NOMO-1 treated with dmso at 0.1 percent for 144 hours (cell line): Measurements from ENCODE around the gene ZNF799.
"Not testable (repeated sequence)": the region's sequence is repeated elsewhere in the genome, so short reads cannot be mapped to it uniquely, and the experiment has no call there.

ENCODE experiments used
- DNase-seq: peaks from one replicate; lab custom pipeline; 2025; ENCODE audit not compliant: unreplicated experiment; lab: John Stamatoyannopoulos, UW

Gene ZNF799

DNA sequence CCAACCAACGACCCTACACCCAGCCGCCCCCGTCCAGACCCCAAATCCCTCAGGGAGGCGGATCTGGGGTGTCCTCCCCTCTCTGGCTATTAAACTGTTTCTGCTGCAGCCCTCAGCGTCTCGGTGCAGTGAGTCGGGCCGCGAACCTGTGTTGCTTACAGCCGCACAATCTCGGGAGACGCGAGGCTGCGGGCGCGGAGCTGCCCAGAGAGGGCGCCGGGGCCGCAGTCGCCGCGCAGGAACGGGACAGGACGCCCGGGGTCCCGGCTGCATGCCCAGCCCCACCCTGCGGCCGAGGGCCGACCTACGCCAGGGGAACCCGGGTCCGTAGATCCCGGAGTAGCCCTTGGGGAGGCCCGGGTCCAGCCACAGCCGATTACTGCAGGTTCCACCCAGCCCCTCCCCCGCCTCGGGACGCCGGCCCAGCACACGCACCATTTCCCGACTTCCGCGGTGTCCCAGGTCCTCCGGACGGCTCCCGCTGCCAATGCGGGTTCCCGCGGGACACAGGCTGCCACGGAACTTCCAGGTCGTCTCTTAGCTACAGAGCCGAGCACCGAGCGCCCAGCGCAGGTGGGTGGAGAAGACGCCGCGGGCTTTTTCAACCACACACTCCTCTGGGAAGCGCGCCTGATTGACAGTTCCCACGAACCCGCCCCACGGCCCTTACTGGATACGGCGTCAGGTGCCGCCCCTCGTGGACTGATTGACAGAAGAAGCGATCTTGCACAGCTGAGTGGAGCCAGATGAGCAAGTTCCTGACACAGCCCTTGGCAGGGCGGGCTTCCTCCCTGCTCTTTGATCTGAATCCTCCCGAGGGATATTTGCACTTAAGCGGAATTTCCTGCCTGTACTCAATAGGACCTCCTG is at the start of gene ZNF799:
Gene ZNF799 (minus strand): TSS at position 639 of the 870 bp plus-strand sequence. CDS start 201 bp downstream, at position 438.
- peak; percentile 79 for DNase-seq

DNA sequence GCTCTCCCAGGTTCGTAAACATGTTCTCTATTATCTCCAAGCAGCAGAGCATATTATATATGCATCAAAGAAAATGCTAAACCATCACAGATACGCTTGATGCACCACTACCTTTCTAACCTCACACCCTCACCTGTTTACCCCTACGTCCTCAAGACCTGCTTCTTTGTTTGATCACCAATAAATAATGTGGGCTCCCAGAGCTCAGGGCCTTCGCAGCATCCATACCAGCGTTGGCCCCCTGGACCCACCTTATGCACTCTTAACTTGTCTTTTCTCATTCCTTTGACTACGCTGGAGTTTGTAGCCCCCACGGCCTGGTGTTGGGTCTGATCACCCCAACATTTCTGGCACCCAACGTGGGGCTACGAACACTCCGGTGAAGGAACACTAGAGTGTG is 49.8 kb upstream of the ZNF799 start:
- DNase-seq: no peak

DNA sequence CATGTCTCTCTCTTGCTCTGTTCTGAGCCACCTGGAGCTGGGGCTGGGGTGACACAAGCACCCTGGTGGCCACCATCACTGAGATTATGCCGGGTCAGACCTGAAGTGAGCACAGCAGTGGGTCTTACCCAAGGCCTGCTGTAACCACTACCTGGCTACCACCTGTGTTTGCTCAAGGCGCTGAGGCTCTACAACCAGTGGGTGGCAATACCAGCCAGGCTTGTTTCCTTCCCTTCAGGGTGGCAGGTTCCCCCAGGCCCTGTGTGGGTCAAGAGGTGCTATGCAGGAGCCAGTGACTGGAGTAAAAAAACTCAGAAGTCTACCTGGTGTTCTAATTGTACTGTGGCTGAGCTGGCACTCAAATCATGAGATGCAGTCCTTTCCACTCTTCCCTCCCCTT is 47.7 kb upstream of the ZNF799 start:
- no peak for DNase-seq

DNA sequence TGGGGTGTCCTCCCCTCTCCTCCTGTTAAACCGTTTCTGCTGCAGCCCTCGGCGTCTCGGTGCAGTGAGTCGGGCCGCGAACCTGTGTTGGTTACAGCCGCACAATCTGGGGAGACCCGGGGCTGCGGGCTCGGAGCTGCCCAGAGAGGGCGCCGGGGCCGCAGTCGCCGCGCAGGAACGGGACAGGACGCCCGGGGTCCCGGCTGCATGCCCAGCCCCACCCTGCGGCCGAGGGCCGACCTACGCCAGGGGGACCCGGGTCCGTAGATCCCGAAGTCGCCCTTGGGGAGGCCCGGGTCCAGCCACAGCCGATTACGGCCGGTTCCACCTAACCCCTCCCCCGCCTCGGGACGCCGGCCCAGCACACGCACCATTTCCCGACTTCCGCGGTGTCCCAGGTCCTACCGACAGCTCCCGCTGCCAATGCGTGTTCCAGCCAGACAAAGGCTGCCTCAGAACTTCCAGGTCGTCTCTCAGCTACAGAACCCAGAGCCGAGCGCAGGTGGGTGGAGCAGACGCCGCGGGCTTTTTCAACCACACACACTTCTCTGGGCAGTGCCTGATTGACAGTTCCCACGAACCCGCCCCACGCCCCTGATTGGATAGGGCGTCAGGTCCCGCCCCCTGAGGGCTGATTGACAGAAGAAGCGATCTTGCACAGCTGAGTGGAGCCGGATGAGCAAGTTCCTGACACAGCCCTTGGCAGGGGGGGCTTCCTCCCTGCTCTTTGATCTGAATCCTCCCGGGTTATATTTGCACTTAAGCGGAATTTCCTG is 39.7 kb upstream of the ZNF799 start, which contains the start of gene ZNF443:
Gene ZNF443 (minus strand): TSS at position 481 of the 776 bp plus-strand sequence. CDS start 107 bp downstream, at position 374.
- peak; percentile 96 for DNase-seq

DNA sequence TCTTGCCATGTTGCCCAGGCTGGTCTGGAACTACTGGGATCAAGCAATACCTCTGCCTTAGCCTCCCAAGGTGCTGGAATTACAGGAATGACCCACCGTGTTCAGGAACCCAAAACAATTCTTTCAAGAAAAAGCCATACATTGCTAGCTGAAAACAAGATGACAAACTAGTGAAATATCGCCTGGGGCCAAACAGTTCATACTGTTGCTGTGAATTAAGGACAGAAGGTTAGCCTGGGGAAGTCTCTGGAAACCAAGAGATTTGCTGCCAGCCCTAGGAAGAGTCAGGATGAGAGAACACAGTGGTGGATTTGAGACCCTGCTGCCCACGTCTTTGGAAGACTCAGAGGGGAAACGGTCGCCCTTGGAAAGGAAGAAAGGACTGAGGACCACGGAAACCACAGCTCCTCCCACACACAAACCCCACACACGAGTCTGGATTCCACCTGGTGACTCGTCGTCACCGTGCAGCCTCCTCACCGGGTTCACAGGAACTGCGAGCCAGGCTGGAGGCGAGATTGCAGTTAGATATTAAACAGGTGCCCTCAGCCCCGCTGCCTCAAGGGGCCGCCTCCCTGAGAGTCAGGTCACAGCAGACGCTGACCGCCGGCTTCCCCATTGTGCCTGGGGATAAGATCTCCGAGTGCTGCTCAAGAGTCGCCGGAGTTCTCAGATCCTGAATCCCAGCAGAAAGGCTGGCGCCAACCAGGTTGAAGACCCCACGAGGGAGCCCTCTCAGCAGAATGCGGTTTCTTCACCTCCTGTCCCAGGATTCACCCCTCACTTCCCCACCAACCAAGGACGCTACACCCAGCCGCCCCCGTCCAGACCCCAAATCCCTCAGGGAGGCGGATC is 38.8 kb upstream of the ZNF799 start:
- not testable (repeated sequence) for DNase-seq

DNA sequence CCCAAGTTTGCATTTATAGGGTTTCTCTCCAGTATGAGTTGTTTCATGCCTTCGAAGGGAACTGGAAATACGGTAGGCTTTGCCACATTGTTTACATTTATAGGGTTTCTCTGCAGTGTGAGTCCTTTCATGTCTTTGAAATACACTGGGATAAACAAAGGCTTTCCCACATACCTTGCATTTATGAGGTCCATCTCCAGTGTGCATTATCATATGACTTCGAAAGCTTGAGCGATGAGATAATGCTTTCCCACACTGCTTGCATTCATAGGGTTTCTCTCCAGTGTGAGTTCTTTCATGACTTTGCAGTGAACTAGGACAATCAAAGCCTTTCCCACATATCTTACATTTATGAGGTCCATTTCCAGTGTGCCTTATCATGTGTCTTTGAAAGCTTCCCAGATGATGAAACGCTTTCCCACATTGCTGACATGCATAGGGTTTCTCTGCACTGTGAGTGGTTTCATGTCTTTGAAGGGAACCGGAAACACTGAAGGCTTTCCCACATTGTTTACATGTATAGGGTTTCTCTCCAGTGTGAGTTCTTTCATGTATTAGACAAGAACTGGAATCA is 29.7 kb upstream of the ZNF799 start:
- DNase-seq: not testable (repeated sequence)

DNA sequence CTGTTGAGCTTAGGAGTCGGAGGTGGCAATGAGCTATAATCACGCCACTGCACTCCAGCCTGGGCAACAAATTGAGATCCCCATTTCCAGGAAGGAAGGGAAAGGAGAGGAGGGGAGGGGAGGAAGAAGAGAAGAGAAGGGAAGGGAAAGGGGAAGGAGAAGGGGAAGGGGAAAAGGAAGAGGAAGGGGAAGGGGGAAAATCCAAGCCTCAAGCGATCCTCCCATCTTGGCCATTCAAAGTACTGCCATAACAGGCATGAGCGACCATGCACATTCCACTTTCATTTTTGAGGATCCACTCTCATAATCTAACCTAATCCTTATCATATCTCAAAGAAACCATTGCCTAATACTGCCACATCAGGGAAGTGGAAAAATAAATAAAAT is 24.8 kb upstream of the ZNF799 start:
- no peak for DNase-seq

DNA sequence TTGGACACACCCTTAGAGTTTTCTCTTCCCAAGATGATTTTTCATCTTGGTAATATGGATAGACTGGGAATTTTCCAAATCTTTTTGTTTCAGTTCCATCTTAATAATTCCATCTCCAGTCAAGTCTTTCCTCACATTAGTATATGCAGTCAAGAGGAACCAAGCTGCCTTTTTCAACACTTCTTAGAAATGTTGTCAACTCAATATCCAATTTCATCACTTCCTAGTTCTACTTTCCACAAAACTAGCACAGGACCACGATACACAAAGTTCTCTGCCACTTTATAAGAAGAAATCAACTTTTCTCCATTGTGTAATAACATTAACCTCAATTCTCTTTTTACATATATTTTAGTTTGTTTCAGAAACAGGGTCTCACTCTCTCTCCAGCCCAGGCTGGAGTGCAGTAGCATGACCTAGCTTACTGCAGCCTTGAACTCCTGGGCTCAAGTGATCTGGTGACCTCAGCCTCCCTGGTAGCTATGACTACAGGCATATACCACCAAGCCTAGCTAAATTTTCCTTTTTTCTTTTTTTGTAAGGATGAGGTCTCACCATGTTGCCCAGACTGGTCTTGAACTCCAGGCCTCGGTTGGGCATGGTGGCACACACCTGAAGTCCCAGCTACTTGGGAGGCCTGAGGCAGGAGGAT is 24.3 kb upstream of the ZNF799 start:
- DNase-seq: no peak

DNA sequence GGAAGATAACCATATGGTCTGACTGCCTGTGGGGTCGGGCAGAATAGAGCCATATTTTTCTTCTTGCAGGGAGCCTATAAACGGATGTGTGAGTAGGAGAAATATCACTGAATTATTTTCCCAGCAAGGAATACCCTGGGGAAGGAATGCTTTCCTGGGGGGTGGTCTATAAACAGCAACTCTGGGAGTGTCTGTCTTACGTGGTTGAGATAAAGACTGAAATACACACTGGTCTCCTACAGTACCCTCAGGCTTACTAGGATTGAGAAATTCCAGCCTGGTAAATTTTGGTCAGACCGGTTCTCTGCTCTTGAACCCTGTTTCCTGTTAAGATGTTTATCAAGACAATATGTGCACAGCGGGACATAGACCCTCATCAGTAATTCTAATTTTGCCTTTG is 16.2 kb upstream of the ZNF799 start:
- not testable (repeated sequence) for DNase-seq

DNA sequence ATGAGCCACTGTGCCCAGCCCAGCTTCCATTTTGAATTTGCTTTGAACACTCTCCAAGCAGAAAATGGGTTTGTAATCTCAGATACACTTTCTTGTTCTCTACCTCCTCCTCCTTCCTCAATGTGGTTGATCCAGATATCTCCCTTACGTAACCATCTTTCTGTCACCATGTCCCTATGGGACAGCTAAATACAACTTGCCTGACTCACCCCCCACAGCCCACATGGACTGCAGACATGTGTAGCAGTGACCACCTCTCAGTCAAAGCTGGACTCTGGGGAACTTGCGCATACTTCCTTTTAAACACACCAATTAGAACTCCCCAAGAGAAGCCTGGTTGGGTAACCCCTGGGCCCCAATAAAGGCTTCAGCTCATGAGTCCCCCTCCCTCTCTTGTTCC is 10.8 kb upstream of the ZNF799 start:
- no peak for DNase-seq

DNA sequence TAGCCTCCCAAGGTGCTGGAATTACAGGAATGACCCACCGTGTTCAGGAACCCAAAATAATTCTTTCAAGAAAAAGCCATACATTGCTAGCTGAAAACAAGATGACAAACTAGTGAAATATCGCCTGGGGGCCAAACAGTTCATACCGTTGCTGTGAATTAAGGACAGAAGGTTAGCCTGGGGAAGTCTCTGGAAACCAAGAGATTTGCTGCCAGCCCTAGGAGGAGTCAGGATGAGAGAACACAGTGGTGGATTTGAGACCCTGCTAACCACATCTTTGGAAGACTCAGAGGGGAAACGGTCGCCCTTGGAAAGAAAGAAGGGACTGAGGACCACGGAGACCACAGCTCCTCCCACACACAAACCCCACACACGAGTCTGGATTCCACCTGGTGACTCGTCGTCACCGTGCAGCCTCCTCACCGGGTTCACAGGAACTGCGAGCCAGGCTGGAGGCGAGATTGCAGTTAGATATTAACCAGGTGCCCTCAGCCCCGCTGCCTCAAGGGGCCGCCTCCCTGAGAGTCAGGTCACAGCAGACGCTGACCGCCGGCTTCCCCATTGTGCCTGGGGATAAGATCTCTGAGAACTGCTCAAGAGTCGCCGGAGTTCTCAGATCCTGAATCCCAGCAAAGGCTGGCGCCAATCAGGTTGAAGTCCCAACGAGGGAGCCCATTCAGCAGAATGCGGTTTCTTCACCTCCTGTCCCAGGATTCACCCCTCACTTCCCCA is 1.0 kb downstream of the ZNF799 start:
- not testable (repeated sequence) for DNase-seq

DNA sequence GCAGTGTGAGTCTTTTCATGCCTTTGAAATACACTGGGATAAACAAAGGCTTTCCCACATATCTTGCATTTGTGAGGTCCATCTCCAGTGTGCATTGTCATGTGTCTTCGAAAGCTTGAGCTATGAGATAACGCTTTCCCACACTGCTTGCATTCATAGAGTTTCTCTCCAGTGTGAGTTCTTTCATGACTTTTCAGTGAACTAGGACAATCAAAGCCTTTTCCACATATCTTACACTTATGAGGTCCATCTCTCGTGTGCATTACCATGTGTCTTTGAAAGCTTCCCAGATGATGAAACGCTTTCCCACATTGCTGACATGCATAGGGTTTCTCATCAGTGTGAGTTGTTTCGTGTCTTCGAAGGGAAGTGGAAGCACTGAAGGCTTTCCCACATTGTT is 9.9 kb downstream of the ZNF799 start:
- not testable (repeated sequence) for DNase-seq

DNA sequence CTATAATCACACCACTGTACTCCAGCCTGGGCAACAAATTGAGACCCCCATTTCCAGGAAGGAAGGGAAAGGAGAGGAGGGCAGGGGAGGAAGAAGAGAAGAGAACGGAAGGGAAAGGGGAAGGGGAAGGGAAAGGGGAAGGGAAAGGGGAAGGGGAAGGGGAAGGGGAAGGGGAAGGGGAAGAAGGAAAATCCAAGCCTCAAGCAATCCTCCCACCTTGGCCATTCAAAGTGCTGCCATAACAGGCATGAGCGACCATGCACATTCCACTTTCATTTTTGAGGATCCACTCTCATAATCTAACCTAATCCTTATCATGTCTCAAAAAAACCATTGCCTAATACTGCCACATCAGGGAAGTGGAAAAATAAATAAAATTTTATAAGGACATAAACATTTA is 14.7 kb downstream of the ZNF799 start:
- DNase-seq: not testable (repeated sequence)

DNA sequence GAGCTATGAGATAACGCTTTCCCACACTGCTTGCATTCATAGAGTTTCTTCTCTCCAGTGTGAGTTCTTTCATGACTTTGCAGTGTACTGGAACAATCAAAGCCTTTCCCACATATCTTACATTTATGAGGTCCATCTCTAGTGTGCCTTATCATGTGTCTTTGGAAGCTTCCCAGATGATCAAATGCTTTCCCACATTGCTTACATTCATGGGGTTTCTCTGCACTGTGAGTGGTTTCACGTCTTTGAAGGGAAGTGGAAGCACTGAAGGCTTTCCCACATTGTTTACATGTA is 20.7 kb downstream of the ZNF799 start:
- DNase-seq: no peak

DNA sequence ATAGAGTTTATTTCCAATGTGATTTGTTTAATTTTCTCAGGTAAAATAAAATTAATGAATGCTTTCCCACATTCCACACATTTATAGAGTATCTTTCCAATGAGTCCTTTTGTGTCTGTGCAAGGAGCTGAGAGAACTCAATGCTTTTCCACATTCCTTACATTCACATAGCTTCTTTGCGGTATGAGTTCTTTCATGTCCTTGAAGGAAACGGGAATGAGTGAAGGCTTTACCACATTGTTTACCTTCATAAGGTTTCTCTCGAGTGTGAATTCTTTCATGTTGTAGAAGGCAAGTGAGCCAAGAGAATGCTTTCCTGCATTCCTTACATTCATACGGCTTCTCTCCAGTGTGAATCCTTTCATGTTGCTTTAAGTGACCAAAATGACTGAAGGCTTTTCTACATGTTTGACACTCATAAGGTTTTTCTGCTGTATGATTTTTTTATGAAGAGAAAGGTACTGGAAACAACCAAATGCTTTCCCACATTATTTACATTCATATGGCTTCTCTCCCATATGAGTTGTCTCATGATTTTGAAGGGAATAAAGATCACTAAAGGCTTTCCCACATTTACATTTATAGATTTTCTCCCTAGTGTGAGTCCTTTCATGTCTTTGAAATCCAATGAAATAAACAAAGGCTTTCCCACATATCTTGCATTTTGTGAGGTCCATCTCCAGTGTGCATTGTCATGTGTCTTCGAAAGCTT is 21.2 kb downstream of the ZNF799 start:
- no peak for DNase-seq

DNA sequence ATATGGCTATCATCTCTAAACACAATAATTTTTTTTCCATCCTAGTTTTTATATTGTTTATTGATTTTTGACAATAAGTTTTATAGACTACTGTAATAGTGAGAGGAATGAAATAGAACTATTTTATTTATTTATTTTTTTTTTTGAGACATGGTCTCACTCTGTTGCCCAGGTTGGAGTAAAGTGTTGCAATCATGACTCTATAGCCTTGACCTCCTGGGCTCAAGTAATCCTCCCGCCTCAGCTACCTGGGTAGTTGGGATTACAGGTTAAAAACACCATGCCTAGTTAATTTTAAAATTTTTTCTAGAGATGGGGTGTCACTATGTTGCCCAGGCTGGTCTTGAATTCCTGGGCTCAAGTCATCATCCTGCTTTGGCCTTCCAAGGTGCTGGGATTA is 27.0 kb downstream of the ZNF799 start:
- DNase-seq: no peak

DNA sequence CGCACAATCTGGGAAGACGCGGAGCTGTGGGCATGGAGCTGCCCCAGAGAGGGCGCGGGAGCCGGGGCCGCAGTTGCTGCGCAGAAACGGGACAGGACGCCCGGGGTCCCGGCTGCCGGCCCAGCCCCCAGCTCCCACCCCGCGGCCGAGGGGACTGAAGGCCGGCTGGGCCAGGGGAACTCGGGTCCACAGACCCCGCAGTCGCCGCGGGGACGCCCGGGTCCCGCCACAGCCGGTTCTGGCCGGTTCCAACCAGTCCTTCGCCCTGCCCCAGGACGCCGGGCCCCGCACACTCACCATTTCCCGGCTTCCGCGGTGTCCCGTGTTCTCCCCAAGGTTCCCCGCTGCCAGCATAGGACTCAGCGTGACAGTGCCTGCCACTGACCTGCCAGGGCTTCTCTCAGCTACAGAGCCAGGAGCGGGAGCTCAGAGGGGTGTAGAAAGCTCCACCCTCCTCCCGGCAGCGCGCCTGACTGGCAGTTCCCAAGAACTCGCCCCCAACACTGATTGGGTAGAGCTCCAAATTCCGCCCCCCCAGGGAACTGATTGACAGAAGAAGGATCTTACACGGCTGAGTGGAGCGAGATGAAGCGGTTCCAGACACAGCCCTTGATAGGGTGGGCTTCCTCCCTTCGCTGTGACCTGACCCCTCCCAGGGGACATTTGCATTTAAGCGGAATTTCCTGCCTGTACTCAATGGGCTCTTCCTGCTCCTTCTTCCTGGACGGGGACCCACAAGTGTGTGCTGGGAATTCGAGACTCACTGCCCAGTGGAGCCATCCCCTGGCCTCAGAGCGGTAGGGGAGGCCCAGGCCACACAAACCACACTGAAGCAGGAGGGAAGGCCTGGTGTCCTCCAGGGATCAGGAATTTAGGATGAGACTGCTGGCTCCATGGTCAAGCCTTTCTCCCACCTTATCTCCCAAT is 35.6 kb downstream of the ZNF799 start, which contains the start of gene ZNF442:
Gene ZNF442 (minus strand): TSS at position 448 of the 927 bp plus-strand sequence. CDS start 2,052 bp downstream, outside the sequence.
- no peak for DNase-seq
